OCI-LY1 (cell line): ENCODE measurements around the gene IGSF11.

Experiments
- H2AFZ ChIP-seq: fragments of 200-600 bp; sonication (generic), shearing (Covaris generic); 2 replicates; pipeline ENCODE4 v1.6.0; 2014; ENCODE audit warnings: antibody characterized with exemption, mild to moderate bottlenecking, low read length
- H3F3A ChIP-seq: fragments of 200-600 bp; sonication (generic), shearing (Covaris generic); 2 replicates; pipeline ENCODE4 v1.6.0; 2014; ENCODE audit warnings: mild to moderate bottlenecking, antibody characterized with exemption, low read length, moderate library complexity; ENCODE audit not compliant: insufficient read depth
- H3K27ac ChIP-seq: fragments of 200-600 bp; sonication (generic); 2 replicates; pipeline ENCODE4 v1.5.1; 2014; ENCODE audit warnings: low read length, mixed run types, mild to moderate bottlenecking, low read depth; ENCODE audit not compliant: poor library complexity, severe bottlenecking
- H3K27me3 ChIP-seq: fragments of 200-600 bp; sonication (generic); 2 replicates; pipeline ENCODE4 v1.6.0; 2014; ENCODE audit warnings: antibody characterized with exemption, mild to moderate bottlenecking, low read length, moderate library complexity; ENCODE audit not compliant: insufficient read depth
- H3K36me3 ChIP-seq: fragments of 200-600 bp; sonication (generic); 2 replicates; pipeline ENCODE4 v1.6.1; 2014; ENCODE audit warnings: mild to moderate bottlenecking, antibody characterized with exemption, low read length, moderate library complexity, mixed read lengths; ENCODE audit not compliant: insufficient read depth
- H3K4me1 ChIP-seq: fragments of 200-600 bp; sonication (generic); 2 replicates; pipeline ENCODE4 v1.5.1; 2014; ENCODE audit warnings: mild to moderate bottlenecking, low read length, moderate library complexity; ENCODE audit not compliant: insufficient read depth, severe bottlenecking
- H3K4me2 ChIP-seq: fragments of 200-600 bp; sonication (generic), shearing (Covaris generic); 2 replicates; pipeline ENCODE4 v1.6.1; 2014; ENCODE audit warnings: low read length
- H3K4me3 ChIP-seq: fragments of 200-600 bp; sonication (generic); 2 replicates; pipeline ENCODE4 v1.5.1; 2014; ENCODE audit warnings: low read length, low read depth, mild to moderate bottlenecking, mixed read lengths; ENCODE audit not compliant: poor library complexity, severe bottlenecking
- H3K79me2 ChIP-seq: fragments of 200-600 bp; shearing (Covaris generic); 2 replicates; pipeline ENCODE4 v1.6.1; 2016; ENCODE audit warnings: mixed run types, low read length, mixed read lengths; ENCODE audit not compliant: insufficient read depth
- H3K9ac ChIP-seq: fragments of 200-600 bp; sonication (generic), shearing (Covaris generic); 2 replicates; pipeline ENCODE4 v1.6.1; 2014; ENCODE audit warnings: mild to moderate bottlenecking, low read length, mixed read lengths
- H3K9me2 ChIP-seq: fragments of 200-600 bp; sonication (generic), shearing (Covaris generic); 2 replicates; pipeline ENCODE4 v1.6.1; 2014; ENCODE audit warnings: low read depth, mild to moderate bottlenecking, low read length, mixed read lengths
- H3K9me3 ChIP-seq: fragments of 200-600 bp; shearing (Covaris generic); 2 replicates; pipeline ENCODE4 v1.6.1; 2014; ENCODE audit warnings: low read length, mixed read lengths
- H4K20me1 ChIP-seq: fragments of 200-600 bp; sonication (generic), shearing (Covaris generic); 2 replicates; pipeline ENCODE4 v1.6.0; 2016; ENCODE audit warnings: mild to moderate bottlenecking, low read length; ENCODE audit not compliant: insufficient read depth
- EZH2 ChIP-seq: fragments of 200-600 bp; sonication (generic), shearing (Covaris generic); IDR thresholded peaks from 2 replicates; pipeline ENCODE4 v1.8.0; 2017; ENCODE audit warnings: borderline replicate concordance, mixed run types, mild to moderate bottlenecking, antibody characterized with exemption, low read length, moderate library complexity, mixed read lengths
- TF ChIP-seq, protein P1 (sequence below): fragments of 200-600 bp; sonication (generic), shearing (Covaris generic); IDR thresholded peaks from 2 replicates; pipeline ENCODE4 v1.5.1; 2017; ENCODE audit warnings: mild to moderate bottlenecking, antibody characterized with exemption, low read length, moderate library complexity, mixed read lengths

IGSF11 gene

DNA sequence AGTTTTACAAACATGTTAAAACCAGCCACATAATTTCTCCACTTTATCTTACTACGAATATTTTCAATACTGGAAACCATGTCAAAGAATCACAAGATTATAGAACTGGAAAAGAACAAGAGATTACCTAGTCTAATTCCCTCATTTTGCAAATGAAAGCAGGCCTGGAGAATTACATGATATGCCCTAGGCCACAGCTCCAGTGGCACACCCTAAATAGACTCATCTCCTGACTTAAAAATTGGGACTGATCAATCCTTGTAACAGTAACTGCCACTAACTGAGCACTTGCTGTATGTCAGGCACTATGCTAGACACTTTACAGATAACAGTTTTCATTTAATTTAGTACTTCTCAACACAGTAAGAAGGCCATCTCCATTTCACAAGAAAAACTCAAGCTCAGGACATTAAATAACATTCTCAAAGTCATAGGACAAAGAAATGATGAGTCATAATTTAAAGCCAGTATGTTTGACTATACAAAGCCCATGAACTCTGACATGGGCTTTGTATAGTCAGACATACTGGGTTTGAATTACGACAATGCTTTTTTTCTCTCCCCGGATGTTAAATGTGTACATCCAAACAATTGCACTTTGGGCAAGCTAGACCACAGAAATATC, 9.4 kb downstream of the IGSF11 start:
- Histone ChIP-seq H3K27me3 (no peaks in the 10 kb centered on the region), H3K79me2 (no peaks in the 10 kb centered on the region), H3F3A (no peaks in the 10 kb centered on the region), H4K20me1 (no peaks in the 10 kb centered on the region), H3K4me2 (no peak overlapping the region), H3K4me3 (no peak overlapping the region), H3K4me1 (no peaks in the 10 kb centered on the region), H3K9me3 (no peaks in the 10 kb centered on the region), H2AFZ (no peak overlapping the region), H3K9me2 (no peaks in the 10 kb centered on the region), H3K36me3 (no peaks in the 10 kb centered on the region), H3K27ac (no peak overlapping the region), H3K9ac (no peak overlapping the region)
- TF ChIP-seq EZH2, result no peak
- TF ChIP-seq, protein P1, sequence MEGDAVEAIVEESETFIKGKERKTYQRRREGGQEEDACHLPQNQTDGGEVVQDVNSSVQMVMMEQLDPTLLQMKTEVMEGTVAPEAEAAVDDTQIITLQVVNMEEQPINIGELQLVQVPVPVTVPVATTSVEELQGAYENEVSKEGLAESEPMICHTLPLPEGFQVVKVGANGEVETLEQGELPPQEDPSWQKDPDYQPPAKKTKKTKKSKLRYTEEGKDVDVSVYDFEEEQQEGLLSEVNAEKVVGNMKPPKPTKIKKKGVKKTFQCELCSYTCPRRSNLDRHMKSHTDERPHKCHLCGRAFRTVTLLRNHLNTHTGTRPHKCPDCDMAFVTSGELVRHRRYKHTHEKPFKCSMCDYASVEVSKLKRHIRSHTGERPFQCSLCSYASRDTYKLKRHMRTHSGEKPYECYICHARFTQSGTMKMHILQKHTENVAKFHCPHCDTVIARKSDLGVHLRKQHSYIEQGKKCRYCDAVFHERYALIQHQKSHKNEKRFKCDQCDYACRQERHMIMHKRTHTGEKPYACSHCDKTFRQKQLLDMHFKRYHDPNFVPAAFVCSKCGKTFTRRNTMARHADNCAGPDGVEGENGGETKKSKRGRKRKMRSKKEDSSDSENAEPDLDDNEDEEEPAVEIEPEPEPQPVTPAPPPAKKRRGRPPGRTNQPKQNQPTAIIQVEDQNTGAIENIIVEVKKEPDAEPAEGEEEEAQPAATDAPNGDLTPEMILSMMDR, result no peak

DNA sequence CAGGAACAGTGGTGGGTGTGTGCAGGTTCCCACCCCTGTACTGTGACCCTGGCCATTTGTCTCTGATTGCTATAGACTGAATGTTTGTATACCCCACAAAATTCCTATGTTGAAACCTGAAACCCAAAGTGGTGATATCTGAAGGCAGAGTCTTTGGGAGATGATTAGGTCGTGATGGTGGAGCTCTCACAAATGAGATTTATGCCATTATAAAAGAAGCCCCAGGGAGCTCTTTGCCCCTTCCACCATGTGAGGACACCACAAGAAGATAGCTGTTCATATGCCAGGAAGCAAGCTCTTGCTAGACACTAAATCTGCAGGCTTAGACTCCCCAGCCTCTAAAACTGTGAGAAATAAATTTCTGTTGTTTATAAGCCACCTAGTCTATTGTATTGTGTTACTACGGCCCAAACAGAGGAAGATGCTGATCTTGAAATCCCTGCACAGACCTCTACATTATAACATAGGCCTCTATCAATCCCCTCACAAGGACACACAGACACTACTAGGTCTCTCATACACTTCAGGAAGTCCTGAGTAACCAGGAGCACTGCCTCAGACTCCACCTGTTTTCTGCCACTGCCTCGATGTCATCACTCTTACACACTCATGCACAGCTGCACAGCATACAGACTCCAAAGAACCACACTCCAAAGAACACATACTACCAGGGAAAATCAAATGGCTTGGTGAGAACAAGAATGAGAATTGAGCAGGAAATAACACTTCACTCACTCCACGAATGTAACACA, 14.7 kb downstream of the IGSF11 start:
- H3K27ac ChIP-seq, result no peak overlapping the region
- no peaks in the 10 kb centered on the region for H3K4me1 ChIP-seq
- no peak overlapping the region for H3K4me2 ChIP-seq
- H3K36me3 ChIP-seq, result no peaks in the 10 kb centered on the region
- TF ChIP-seq, protein P1, result no peak
- TF ChIP-seq EZH2, result no peak
- H2AFZ ChIP-seq, result no peak overlapping the region
- no peaks in the 10 kb centered on the region for H3K9me3 ChIP-seq
- no peaks in the 10 kb centered on the region; the same call in 1 of the 2 replicates for H3K27me3 ChIP-seq
- no peaks in the 10 kb centered on the region for H3F3A ChIP-seq
- no peaks in the 10 kb centered on the region for H4K20me1 ChIP-seq
- no peak overlapping the region for H3K4me3 ChIP-seq
- no peaks in the 10 kb centered on the region for H3K9me2 ChIP-seq
- H3K79me2 ChIP-seq, result no peaks in the 10 kb centered on the region
- no peak overlapping the region for H3K9ac ChIP-seq

DNA sequence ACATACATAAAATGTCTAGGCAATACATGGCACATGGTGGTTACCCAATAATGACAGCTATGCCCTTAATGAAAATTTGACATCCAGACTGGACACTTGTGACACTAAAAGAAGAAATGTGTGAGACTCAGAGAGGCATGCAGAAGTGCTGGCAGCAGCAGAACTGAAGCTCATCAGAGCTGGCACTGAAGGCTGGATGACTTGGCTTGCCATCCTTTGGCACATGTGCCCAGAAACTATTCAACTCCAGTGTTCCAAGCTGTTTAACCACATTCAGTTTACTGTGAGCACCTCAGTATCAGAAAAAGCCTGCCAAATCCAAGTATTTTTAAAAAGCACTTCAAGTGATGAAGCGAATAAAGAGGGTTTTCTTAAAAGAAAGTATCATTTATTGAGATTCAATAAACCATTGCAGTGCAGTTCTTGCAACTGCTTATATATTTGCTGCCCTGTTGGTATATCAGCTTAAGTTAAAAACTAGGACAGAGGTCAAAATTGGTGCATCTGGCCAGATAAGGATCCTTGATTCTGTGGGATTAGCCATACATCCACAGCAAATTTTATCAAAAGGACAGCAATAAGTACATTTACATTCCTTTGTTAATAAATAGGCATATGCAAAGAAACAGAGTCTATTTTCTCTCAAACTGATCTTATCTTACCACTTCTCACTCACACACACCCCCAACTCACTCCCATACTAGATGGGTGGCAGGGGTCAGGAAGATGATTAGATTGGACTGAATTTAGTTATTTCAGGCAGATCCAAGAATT, 15.8 kb downstream of the IGSF11 start:
- Histone ChIP-seq H3K36me3 (no peaks in the 10 kb centered on the region), H2AFZ (no peak overlapping the region), H3F3A (no peaks in the 10 kb centered on the region), H3K9ac (no peak overlapping the region), H3K79me2 (no peaks in the 10 kb centered on the region), H3K4me2 (no peak overlapping the region), H3K27ac (no peak overlapping the region), H3K4me3 (no peak overlapping the region), H3K4me1 (no peaks in the 10 kb centered on the region), H4K20me1 (no peaks in the 10 kb centered on the region), H3K27me3 (no peaks in the 10 kb centered on the region; the same call in 1 of the 2 replicates), H3K9me3 (no peaks in the 10 kb centered on the region), H3K9me2 (no peaks in the 10 kb centered on the region)
- TF ChIP-seq EZH2, result no peak
- TF ChIP-seq, protein P1, result no peak
